K562 (cell line): ENCODE data around the gene N4BP3. TPM values are rescaled to one million over a fixed set of nuclear protein-coding genes. Genes with fewer than 3 reads are reported as not detected.

Experiments
- ATAC-seq: fragments of 200-7000 bp; cut with Tn5 transposase; 3 replicates; pipeline ENCODE4 v1.9.1; 2020; ENCODE audit warnings: moderate library complexity
- BruUV-seq: library from RNA; stranded (reverse); fragments of 400-500 nt; replicated peaks from 2 replicates; lab custom pipeline; 2021; lab: Mats Ljungman, UMichigan
- CTCF ChIA-PET: fragments of 300-600 bp; formaldehyde crosslinking; extraction: SDS; loops from one replicate; lab custom pipeline; 2021; ENCODE audit warnings: low intra/inter-chr PET ratio; lab: Yijun Ruan, JAX
- POLR2A ChIA-PET: fragments of 300-600, 350-650 bp; sonication (Branson Sonifier 250); formaldehyde crosslinking; extraction: SDS; loops from one replicate; lab custom pipeline; 2021; ENCODE audit warnings: antibody characterized with exemption, inconsistent platforms; lab: Yijun Ruan, JAX
- DNase-seq, 4 experiments: peaks; one replicate each; pipeline versions ENCODE4 v3.0.0 to v3.0.0-alpha.2; 2011 to 2018; ENCODE audit warnings: low spot score in 3 of 4, mixed read lengths in 3 of 4; ENCODE audit errors: extremely low read depth in 1 of 4
- FAIRE-seq: peaks from 2 replicates; lab custom pipeline; 2011; peaks lifted over from hg19 to GRCh38; lab: Jason Lieb, UNC
- H2AFZ ChIP-seq: 2 replicates; pipeline ENCODE4 v1.6.0; 2011; ENCODE audit warnings: low read depth, low read length, control low read depth, inconsistent platforms
- H3K27ac ChIP-seq: fragments of 200-600 bp; 3 replicates; pipeline ENCODE4 v1.8.0; 2011; ENCODE audit warnings: low read depth, mild to moderate bottlenecking, control low read depth, inconsistent platforms, low read length, moderate library complexity, mixed read lengths; ENCODE audit errors: extremely low read depth
- H3K27me3 ChIP-seq, 2 experiments: fragments of 300-600 bp in 1 of 2; 2 replicates in 1 of 2; 3 replicates in 1 of 2; pipeline versions ENCODE4 v1.6.0 to v1.8.0; 2011; ENCODE audit warnings: inconsistent platforms in 2 of 2, low read length in 2 of 2, mild to moderate bottlenecking in 1 of 2, mixed read lengths in 1 of 2, moderate library complexity in 1 of 2; ENCODE audit not compliant: control insufficient read depth in 2 of 2, insufficient read depth in 2 of 2
- H3K36me3 ChIP-seq: fragments of 300-600 bp; 3 replicates; pipeline ENCODE4 v1.8.0; 2011; ENCODE audit warnings: mild to moderate bottlenecking, low read length, inconsistent platforms; ENCODE audit not compliant: control insufficient read depth, insufficient read depth
- H3K4me1 ChIP-seq, 2 experiments: fragments of 200-600 bp in 1 of 2; replicated peaks in 1 of 2; 2 replicates in 1 of 2; 3 replicates in 1 of 2; pipeline versions ENCODE4 v1.5.1 to v1.8.0; 2011; ENCODE audit warnings: inconsistent platforms in 2 of 2, low read length in 2 of 2, mild to moderate bottlenecking in 1 of 2, mixed read lengths in 1 of 2, moderate library complexity in 1 of 2; ENCODE audit not compliant: control insufficient read depth in 2 of 2, insufficient read depth in 2 of 2
- H3K4me2 ChIP-seq: 2 replicates; pipeline ENCODE4 v1.6.1; 2011; ENCODE audit warnings: low read length, control low read depth, inconsistent platforms, mixed read lengths; ENCODE audit not compliant: insufficient read depth
- H3K4me3 ChIP-seq: fragments of 200-600 bp; sonication (generic), shearing (Covaris generic); 2 replicates; pipeline ENCODE4 v1.5.1; 2016; ENCODE audit warnings: control low read depth, inconsistent platforms
- H3K79me2 ChIP-seq: fragments of 200-600 bp; 3 replicates; pipeline ENCODE4 v1.8.0; 2011; ENCODE audit warnings: low read length, inconsistent platforms; ENCODE audit not compliant: control insufficient read depth, insufficient read depth
- H3K9ac ChIP-seq, 2 experiments: 2 replicates each; pipeline versions ENCODE4 v1.6.0 to v1.6.1; 2011; ENCODE audit warnings: low read depth in 2 of 2, low read length in 2 of 2, control low read depth in 1 of 2, inconsistent platforms in 1 of 2, mild to moderate bottlenecking in 1 of 2, mixed read lengths in 1 of 2; ENCODE audit not compliant: insufficient read depth in 1 of 2
- H3K9me1 ChIP-seq: one replicate; pipeline ENCODE4 v1.6.0; 2011; ENCODE audit warnings: inconsistent platforms, mild to moderate bottlenecking, low read length, moderate library complexity; ENCODE audit not compliant: control insufficient read depth, insufficient read depth
- H3K9me3 ChIP-seq: replicated peaks from 2 replicates; pipeline ENCODE4 v1.5.1; 2011; ENCODE audit warnings: low read depth, low read length, inconsistent platforms; ENCODE audit not compliant: control insufficient read depth, insufficient read depth
- H4K20me1 ChIP-seq: replicated peaks from 2 replicates; pipeline ENCODE4 v1.6.1; 2011; ENCODE audit warnings: low read length, inconsistent platforms, mixed read lengths; ENCODE audit not compliant: control insufficient read depth, insufficient read depth
- ADNP ChIP-seq: fragments of 200-800 bp; sonication (Bioruptor generic); IDR thresholded peaks from 2 replicates; pipeline ENCODE4 v1.6.1; 2016; ENCODE audit warnings: missing genetic modification characterization, missing compliant biosample characterization
- PTRF ChIP-seq: fragments of 450-650 bp; IDR thresholded peaks from 2 replicates; pipeline ENCODE4 v1.6.1; 2016; ENCODE audit warnings: mild to moderate bottlenecking, missing genetic modification characterization, missing compliant biosample characterization
- ZNF324 ChIP-seq: fragments of 250-450 bp; sonication (Bioruptor Pico); IDR thresholded peaks from 2 replicates; pipeline ENCODE4 v1.4.0; 2020; ENCODE audit warnings: mild to moderate bottlenecking
- ZNF408 ChIP-seq: fragments of 250-450 bp; sonication (Bioruptor Pico); IDR thresholded peaks from 2 replicates; pipeline ENCODE4 v1.4.0; 2020; ENCODE audit warnings: low read depth, mild to moderate bottlenecking, moderate library complexity
- WGBS: fragments of 100-300 bp; shearing (Covaris generic); methylation state at CpG from one replicate; pipeline ENCODE4 v1.1.6; 2016; ENCODE audit warnings: low coverage, mixed read lengths; ENCODE audit not compliant: insufficient coverage; ENCODE audit errors: missing lambda C conversion rate; 5-methylcytosine and 5-hydroxymethylcytosine counted together
- in situ Hi-C: fragments of 300-500 bp; cut with MboI; formaldehyde crosslinking; loops from 4 replicates; pipeline ENCODE4 v1.15.0; 2018; ENCODE audit warnings: inconsistent platforms, mixed read lengths
- intact Hi-C: fragments of 100-400 bp; cut with micrococcal nuclease; formaldehyde crosslinking; loops from 2 replicates; pipeline ENCODE4 v1.14.2; 2022
- polyA plus RNA-seq, 8 experiments: library from polyadenylated mRNA; depleted of rRNA in 4 of 8; stranded (reverse) in 5 of 8; unstranded in 3 of 8; fragments of >200 nt; fragmentation: Nextera tagmentation in 2 of 8; fragmentation: Illumina TruSeq in 1 of 8; extraction: Ambion mirVana in 2 of 8; extraction: Trizol in 1 of 8; gene quantifications; 2 replicates each; pipeline versions ENCODE4 v1.2.1 to v1.2.3, GENCODE V29; 2011 to 2014; ENCODE audit warnings: inconsistent platforms in 1 of 8, missing spikeins in 1 of 8
- total RNA-seq, 7 experiments: library from RNA; depleted of rRNA in 6 of 7; stranded (reverse); fragments of >200 nt in 6 of 7; fragmentation: Illumina TruSeq in 2 of 7; extraction: Trizol in 2 of 7; gene quantifications; 2 replicates each; pipeline versions ENCODE4 v1.2.1 to v1.2.3, GENCODE V29; 2011 to 2021; ENCODE audit warnings: low replicate concordance in 1 of 7
- TF ChIP-seq, protein P1 (sequence below): fragments of 250-450 bp; sonication (Bioruptor Pico); IDR thresholded peaks from 2 replicates; pipeline ENCODE4 v1.8.0; 2021; ENCODE audit warnings: borderline replicate concordance, mild to moderate bottlenecking, moderate library complexity; ENCODE audit not compliant: poor library complexity, severe bottlenecking
- TF ChIP-seq, protein P2 (sequence below): sonication (generic); formaldehyde crosslinking; IDR thresholded peaks from 2 replicates; pipeline ENCODE4 v1.8.0; 2023; ENCODE audit warnings: mild to moderate bottlenecking, missing genetic modification reagents

The N4BP3 gene
- total and polyA plus RNA-seq, 9 of the 15 experiments (the other 6 are each of a cell fraction or from before 2014, with no cell fraction given): 0.06 to 7.0 (median 2.4) TPM

DNA sequence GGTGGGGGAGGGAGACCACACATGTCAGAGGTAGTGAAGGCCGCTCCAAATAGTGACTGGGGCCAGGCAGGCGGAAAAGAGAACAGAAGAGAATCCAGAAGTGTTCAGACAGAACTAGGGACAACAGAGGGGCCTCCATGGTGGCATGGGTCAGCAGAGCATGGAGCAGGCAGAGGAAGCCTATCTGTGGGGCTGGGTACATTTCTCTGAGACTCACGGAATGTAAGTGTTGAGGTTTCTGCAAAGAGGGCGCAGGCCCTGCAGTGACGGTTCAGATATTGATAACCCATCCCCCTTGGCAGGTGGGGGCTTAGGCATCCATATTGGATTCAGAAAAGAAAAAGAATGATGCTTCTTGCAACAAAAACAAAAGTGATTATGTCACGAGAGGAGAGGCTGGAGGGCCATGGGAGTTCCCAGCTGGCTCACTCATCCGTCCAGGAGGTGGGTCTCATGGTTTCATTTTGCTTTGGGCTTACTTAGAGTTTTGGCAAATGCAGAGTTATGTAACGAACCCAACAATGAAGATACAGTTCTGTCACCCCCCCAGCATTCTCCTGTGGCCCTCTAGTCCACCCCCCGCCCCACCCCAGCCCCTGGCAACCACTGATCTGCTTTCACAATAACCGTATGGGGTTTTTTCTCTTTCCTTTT is 12.0 kb downstream of the N4BP3 start:
- TF ChIP-seq ADNP (no peak), ZNF324 (CRISPR knock-in tag) (no peak), PTRF (tag) (no peak), ZNF408 (no peak)
- TF ChIP-seq, protein P1, sequence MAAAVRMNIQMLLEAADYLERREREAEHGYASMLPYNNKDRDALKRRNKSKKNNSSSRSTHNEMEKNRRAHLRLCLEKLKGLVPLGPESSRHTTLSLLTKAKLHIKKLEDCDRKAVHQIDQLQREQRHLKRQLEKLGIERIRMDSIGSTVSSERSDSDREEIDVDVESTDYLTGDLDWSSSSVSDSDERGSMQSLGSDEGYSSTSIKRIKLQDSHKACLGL (CRISPR knock-in tag): no peak
- TF ChIP-seq, protein P2, sequence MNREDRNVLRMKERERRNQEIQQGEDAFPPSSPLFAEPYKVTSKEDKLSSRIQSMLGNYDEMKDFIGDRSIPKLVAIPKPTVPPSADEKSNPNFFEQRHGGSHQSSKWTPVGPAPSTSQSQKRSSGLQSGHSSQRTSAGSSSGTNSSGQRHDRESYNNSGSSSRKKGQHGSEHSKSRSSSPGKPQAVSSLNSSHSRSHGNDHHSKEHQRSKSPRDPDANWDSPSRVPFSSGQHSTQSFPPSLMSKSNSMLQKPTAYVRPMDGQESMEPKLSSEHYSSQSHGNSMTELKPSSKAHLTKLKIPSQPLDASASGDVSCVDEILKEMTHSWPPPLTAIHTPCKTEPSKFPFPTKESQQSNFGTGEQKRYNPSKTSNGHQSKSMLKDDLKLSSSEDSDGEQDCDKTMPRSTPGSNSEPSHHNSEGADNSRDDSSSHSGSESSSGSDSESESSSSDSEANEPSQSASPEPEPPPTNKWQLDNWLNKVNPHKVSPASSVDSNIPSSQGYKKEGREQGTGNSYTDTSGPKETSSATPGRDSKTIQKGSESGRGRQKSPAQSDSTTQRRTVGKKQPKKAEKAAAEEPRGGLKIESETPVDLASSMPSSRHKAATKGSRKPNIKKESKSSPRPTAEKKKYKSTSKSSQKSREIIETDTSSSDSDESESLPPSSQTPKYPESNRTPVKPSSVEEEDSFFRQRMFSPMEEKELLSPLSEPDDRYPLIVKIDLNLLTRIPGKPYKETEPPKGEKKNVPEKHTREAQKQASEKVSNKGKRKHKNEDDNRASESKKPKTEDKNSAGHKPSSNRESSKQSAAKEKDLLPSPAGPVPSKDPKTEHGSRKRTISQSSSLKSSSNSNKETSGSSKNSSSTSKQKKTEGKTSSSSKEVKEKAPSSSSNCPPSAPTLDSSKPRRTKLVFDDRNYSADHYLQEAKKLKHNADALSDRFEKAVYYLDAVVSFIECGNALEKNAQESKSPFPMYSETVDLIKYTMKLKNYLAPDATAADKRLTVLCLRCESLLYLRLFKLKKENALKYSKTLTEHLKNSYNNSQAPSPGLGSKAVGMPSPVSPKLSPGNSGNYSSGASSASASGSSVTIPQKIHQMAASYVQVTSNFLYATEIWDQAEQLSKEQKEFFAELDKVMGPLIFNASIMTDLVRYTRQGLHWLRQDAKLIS: no peak
- WGBS: 76% methylated on average over 10 of the region's 10 CpGs
- peaks cover 28% of the 10 kb centered on the region; the same call in 2 of the 3 replicates for H3K36me3 ChIP-seq
- no peak overlapping the region for H3K4me2 ChIP-seq
- DNase-seq: no peak
- peaks cover 3% of the 10 kb centered on the region; the same call in 2 of the 3 replicates for H3K79me2 ChIP-seq
- no peak for FAIRE-seq
- no peak overlapping the region for H3K4me3 ChIP-seq
- H3K4me1 ChIP-seq: peaks cover 34 to 81% of the 10 kb centered on the region in 2 experiments
- BruUV-seq: no TSS peak
- CTCF ChIA-PET: no interaction called here
- intact Hi-C loops: no loop called here
- peaks cover 4% of the 10 kb centered on the region for H3K9me1 ChIP-seq
- H3K27ac ChIP-seq: no peak overlapping the region; the same call in 2 of the 3 replicates
- ATAC-seq: no peak
- no peak overlapping the region; a peak in 1 of 4 replicates for H3K9ac ChIP-seq
- H3K9me3 ChIP-seq: no peaks in the 10 kb centered on the region
- H3K27me3 ChIP-seq: no peaks in the 10 kb centered on the region
- H4K20me1 ChIP-seq: no peaks in the 10 kb centered on the region; the same call in 1 of the 2 replicates
- H2AFZ ChIP-seq: no peak overlapping the region
- POLR2A ChIA-PET: interaction anchor here (1.0 kb wide), 1 partner anchor 11 kb away, joined by 5 read pairs; no protein-coding TSS in a partner anchor
- in situ Hi-C loops: no loop called here
